ENCODE data around the gene S100A10. TPM values are rescaled to one million over a fixed set of nuclear protein-coding genes. Genes with fewer than 3 reads are reported as not detected.

S100A10 gene
- total RNA-seq, 1 experiment from 2014 or later: 160 TPM

DNA sequence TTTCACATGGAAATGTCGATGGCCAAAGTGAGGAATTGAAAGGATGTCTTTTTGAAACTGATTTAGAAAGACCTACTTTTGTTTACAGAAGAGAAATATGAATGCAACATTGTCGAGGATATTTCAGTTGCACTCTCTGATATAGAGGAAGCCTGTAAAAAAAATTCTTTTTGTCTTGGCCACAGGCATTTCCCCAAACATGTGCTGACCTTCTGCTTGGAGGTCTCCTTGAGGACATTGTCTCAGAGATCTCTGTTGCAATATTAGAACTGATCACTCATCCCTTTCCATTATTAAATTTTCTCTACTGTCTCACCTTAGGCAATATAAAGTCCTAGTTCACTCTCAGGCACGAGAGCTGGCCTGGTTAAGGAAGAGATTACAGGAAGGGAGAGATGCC lies 27.2 kb upstream of the S100A10 start:
- Histone ChIP-seq H3K9me3 (ENCODE audit: control insufficient read depth, low read depth, low read length) (no peaks in the 10 kb centered on the region), H4K8ac (replicated peaks; ENCODE audit: insufficient read length, low read depth, low read length) (no peak overlapping the region), H3K9ac (ENCODE audit: extremely low read depth, insufficient read length, low read length) (no peak overlapping the region), H3K27me3 (ENCODE audit: insufficient read depth, low read length) (no peaks in the 10 kb centered on the region), H2BK12ac (ENCODE audit: insufficient read length, low read depth, low read length) (no peak overlapping the region), H4K91ac (ENCODE audit: insufficient read length, low read depth, low read length) (no peak overlapping the region), H4K20me1 (ENCODE audit: control insufficient read depth, insufficient read depth, insufficient read length) (no peaks in the 10 kb centered on the region), H3K14ac (ENCODE audit: insufficient read depth, low read length) (no peak overlapping the region), H3T11ph (ENCODE audit: low read length) (no peak overlapping the region), H3K4me2 (ENCODE audit: insufficient read depth, insufficient read length, low read length) (no peak overlapping the region), H3K18ac (ENCODE audit: insufficient read length, low read depth, low read length) (no peak overlapping the region), H3K4me1 (ENCODE audit: insufficient read depth, low read length) (no peaks in the 10 kb centered on the region), H2BK5ac (ENCODE audit: insufficient read length, low read length) (no peak overlapping the region), H3K27ac (ENCODE audit: insufficient read length, low read depth, low read length) (no peak overlapping the region), H2BK15ac (ENCODE audit: low read depth, low read length) (no peak overlapping the region), H3K79me1 (ENCODE audit: insufficient read depth, low read depth, low read length, poor library complexity, severe bottlenecking) (no peaks in the 10 kb centered on the region), H3K79me2 (ENCODE audit: insufficient read depth, low read length) (no peaks in the 10 kb centered on the region), H3K4ac (ENCODE audit: low read depth, low read length) (no peak overlapping the region), H4K5ac (ENCODE audit: insufficient read length, low read depth, low read length) (no peak overlapping the region), H2AFZ (ENCODE audit: low read length) (no peak overlapping the region), H3K23ac (ENCODE audit: insufficient read length, low read depth, low read length) (no peak overlapping the region), H2BK20ac (ENCODE audit: low read depth, low read length, poor library complexity, severe bottlenecking) (no peak overlapping the region), H2BK120ac (ENCODE audit: low read depth, low read length, poor library complexity, severe bottlenecking) (no peak overlapping the region), H3K23me2 (ENCODE audit: insufficient read length, low read depth, low read length, poor library complexity, severe bottlenecking) (no peaks in the 10 kb centered on the region), H3K56ac (ENCODE audit: insufficient read length, low read depth, low read length) (no peak overlapping the region), H2AK5ac (ENCODE audit: insufficient read length, low read length) (no peak overlapping the region)
- DNase-seq: no peak
- Mint-ChIP-seq H3K4me3 (no peak overlapping the region), H3K27me3 (ENCODE audit: low read depth) (no peaks in the 10 kb centered on the region), H3K9me3 (no peaks in the 10 kb centered on the region), H3K27ac (no peak overlapping the region), H3K36me3 (ENCODE audit: insufficient read depth in 1 of 3, low read depth in 3 of 3) (no peaks in the 10 kb centered on the region), H3K4me1 (peaks cover 25 to 27% of the 10 kb centered on the region in 2 experiments)
- WGBS (ENCODE audit: extremely low coverage, insufficient read length, low lambda C conversion rate): no CpG with 5 or more reads among the region's 3 CpGs
- TF ChIP-seq, protein P1, sequence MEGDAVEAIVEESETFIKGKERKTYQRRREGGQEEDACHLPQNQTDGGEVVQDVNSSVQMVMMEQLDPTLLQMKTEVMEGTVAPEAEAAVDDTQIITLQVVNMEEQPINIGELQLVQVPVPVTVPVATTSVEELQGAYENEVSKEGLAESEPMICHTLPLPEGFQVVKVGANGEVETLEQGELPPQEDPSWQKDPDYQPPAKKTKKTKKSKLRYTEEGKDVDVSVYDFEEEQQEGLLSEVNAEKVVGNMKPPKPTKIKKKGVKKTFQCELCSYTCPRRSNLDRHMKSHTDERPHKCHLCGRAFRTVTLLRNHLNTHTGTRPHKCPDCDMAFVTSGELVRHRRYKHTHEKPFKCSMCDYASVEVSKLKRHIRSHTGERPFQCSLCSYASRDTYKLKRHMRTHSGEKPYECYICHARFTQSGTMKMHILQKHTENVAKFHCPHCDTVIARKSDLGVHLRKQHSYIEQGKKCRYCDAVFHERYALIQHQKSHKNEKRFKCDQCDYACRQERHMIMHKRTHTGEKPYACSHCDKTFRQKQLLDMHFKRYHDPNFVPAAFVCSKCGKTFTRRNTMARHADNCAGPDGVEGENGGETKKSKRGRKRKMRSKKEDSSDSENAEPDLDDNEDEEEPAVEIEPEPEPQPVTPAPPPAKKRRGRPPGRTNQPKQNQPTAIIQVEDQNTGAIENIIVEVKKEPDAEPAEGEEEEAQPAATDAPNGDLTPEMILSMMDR (conservative IDR thresholded peaks at IDR 0.05): no peak

Measured in H9 (cell line).